WERI-Rb-1 (cell line): ENCODE results near the gene CDYL2.

Source experiments
- DNase-seq: peaks from one replicate; pipeline ENCODE4 v3.0.0-alpha.2; 2020
- H3K27ac ChIP-seq: fragments of 250-450 bp; sonication (Bioruptor Pico); 2 replicates; pipeline ENCODE4 v1.5.1; 2020; ENCODE audit warnings: mild to moderate bottlenecking, moderate library complexity
- H3K27me3 ChIP-seq: fragments of 250-450 bp; sonication (Bioruptor Pico); 2 replicates; pipeline ENCODE4 v1.5.1; 2021; ENCODE audit warnings: mild to moderate bottlenecking, low read depth, moderate library complexity; ENCODE audit not compliant: insufficient read depth, severe bottlenecking
- H3K36me3 ChIP-seq: fragments of 250-450 bp; sonication (Bioruptor Pico); 2 replicates; pipeline ENCODE4 v1.5.1; 2020; ENCODE audit warnings: mild to moderate bottlenecking, moderate library complexity
- H3K4me3 ChIP-seq: 2 replicates; pipeline ENCODE4 v1.5.1; 2011; ENCODE audit warnings: low read depth, mild to moderate bottlenecking, control low read depth, low read length
- H3K9me3 ChIP-seq: fragments of 250-450 bp; sonication (Bioruptor Pico); 2 replicates; pipeline ENCODE4 v1.5.1; 2021; ENCODE audit warnings: mild to moderate bottlenecking, moderate library complexity; ENCODE audit not compliant: severe bottlenecking
- TF ChIP-seq, protein P1 (sequence below): IDR thresholded peaks from 2 replicates; pipeline ENCODE4 v1.5.1; 2011; ENCODE audit warnings: low read depth, mild to moderate bottlenecking, control low read depth, inconsistent platforms, low read length

The CDYL2 gene

GRCh38 chr16:80640316-80640715, 164.1 kb downstream of the CDYL2 start:
- TF ChIP-seq, protein P1, sequence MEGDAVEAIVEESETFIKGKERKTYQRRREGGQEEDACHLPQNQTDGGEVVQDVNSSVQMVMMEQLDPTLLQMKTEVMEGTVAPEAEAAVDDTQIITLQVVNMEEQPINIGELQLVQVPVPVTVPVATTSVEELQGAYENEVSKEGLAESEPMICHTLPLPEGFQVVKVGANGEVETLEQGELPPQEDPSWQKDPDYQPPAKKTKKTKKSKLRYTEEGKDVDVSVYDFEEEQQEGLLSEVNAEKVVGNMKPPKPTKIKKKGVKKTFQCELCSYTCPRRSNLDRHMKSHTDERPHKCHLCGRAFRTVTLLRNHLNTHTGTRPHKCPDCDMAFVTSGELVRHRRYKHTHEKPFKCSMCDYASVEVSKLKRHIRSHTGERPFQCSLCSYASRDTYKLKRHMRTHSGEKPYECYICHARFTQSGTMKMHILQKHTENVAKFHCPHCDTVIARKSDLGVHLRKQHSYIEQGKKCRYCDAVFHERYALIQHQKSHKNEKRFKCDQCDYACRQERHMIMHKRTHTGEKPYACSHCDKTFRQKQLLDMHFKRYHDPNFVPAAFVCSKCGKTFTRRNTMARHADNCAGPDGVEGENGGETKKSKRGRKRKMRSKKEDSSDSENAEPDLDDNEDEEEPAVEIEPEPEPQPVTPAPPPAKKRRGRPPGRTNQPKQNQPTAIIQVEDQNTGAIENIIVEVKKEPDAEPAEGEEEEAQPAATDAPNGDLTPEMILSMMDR = no peak
- no peak overlapping the region for H3K4me3 ChIP-seq
- H3K27ac ChIP-seq = no peak overlapping the region
- H3K9me3 ChIP-seq = no peaks in the 10 kb centered on the region
- no peak for DNase-seq
- H3K27me3 ChIP-seq = no peaks in the 10 kb centered on the region
- H3K36me3 ChIP-seq = no peaks in the 10 kb centered on the region

- H3K36me3 ChIP-seq = no peaks in the 10 kb centered on the region
- no peak for DNase-seq
- no peak overlapping the region for H3K4me3 ChIP-seq
- H3K27ac ChIP-seq = no peak overlapping the region
- H3K27me3 ChIP-seq = no peaks in the 10 kb centered on the region
- no peaks in the 10 kb centered on the region for H3K9me3 ChIP-seq
- TF ChIP-seq, protein P1 = no peak
These were observed 164.8 kb downstream of the CDYL2 start for GRCh38 chr16:80639636-80640035.

DNA sequence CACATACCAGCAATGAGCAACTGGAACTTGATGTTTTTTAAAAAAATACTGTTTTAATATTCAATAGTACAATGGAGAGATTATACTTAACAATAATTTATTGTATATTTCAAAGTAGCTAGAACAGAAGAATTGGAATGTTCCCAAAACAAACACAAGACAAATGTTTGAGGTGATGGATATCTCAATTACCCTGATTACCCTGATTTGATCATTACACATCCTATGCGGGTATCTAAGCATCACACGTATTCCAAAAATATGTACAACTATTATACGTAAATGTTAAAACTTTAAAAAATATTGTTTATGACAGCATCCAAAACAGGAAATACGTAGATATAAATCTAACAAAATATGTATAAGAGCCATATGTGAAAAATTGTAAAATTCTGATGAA, 166.8 kb downstream of the CDYL2 start:
- no peak overlapping the region for H3K4me3 ChIP-seq

GRCh38 chr16:80631581-80631980, 172.8 kb downstream of the CDYL2 start:
- H3K27me3 ChIP-seq = no peaks in the 10 kb centered on the region
- TF ChIP-seq, protein P1 = no peak
- no peaks in the 10 kb centered on the region for H3K9me3 ChIP-seq
- H3K4me3 ChIP-seq = no peak overlapping the region
- no peak overlapping the region for H3K27ac ChIP-seq
- no peak for DNase-seq
- H3K36me3 ChIP-seq = no peaks in the 10 kb centered on the region

More for the DNA sequence above, 166.8 kb downstream of the CDYL2 start:
- no peak for DNase-seq
- Histone ChIP-seq H3K36me3 (no peaks in the 10 kb centered on the region), H3K27ac (no peak overlapping the region), H3K9me3 (no peaks in the 10 kb centered on the region), H3K27me3 (no peaks in the 10 kb centered on the region)
- TF ChIP-seq, protein P1 = no peak

DNA sequence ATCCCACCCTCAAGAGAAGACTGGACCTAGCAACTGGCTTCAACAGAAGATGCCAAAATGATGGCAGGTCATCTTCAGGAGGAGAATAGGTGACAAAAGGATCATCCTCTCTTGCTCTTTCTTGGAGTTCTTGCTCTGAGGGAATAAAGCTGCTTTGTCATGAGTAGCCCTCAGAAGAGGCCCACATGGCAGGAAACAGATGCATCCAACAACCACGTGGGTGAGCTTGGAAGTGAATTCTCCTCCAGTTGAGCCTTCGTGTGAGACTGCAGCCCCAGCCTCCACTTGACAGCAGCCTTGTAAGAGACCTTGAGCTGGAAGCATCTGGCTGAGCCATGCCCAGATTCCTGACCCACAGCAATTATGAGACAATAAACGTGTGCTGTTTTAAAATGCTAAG, 176.1 kb downstream of the CDYL2 start:
- peaks cover 5% of the 10 kb centered on the region for H3K27me3 ChIP-seq
- DNase-seq = no peak
- H3K4me3 ChIP-seq = no peak overlapping the region
- H3K27ac ChIP-seq = no peak overlapping the region
- no peaks in the 10 kb centered on the region for H3K36me3 ChIP-seq
- TF ChIP-seq, protein P1 = no peak
- H3K9me3 ChIP-seq = no peaks in the 10 kb centered on the region

DNA sequence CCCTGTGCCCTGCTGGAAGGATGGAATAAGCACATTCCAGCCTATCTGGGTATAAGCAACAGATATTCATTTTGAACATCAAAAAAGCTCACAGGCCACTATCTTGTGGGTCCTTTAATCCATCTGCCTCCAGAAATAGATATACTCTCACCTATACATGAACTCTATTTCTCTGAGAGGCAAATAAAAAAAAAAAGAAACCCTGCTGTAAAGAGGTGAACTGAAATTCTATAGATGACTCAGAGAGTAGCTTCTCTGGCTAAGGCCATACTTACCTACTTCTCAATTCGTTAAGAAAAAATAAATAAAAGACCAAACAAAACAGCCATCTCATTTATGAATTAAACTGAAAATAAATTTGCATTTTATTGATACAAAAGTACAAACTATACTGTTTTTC, 177.3 kb downstream of the CDYL2 start:
- no peaks in the 10 kb centered on the region for H3K36me3 ChIP-seq
- H3K4me3 ChIP-seq = no peak overlapping the region
- no peak overlapping the region for H3K27ac ChIP-seq
- DNase-seq = no peak
- peaks cover 5% of the 10 kb centered on the region for H3K27me3 ChIP-seq
- TF ChIP-seq, protein P1 = no peak
- H3K9me3 ChIP-seq = no peaks in the 10 kb centered on the region
